AG09319 (cell line): ENCODE results near the gene BRME1.

Experiments used
- DNase-seq: peaks from one replicate; pipeline ENCODE4 v3.0.0-alpha.2; 2010; ENCODE audit warnings: low read depth; ENCODE audit errors: extremely low read depth
- TF ChIP-seq, protein P1 (sequence below): IDR thresholded peaks from 2 replicates; pipeline ENCODE4 v1.5.1; 2011; ENCODE audit warnings: low read depth, mild to moderate bottlenecking, inconsistent platforms, low read length, moderate library complexity

Gene BRME1

DNA sequence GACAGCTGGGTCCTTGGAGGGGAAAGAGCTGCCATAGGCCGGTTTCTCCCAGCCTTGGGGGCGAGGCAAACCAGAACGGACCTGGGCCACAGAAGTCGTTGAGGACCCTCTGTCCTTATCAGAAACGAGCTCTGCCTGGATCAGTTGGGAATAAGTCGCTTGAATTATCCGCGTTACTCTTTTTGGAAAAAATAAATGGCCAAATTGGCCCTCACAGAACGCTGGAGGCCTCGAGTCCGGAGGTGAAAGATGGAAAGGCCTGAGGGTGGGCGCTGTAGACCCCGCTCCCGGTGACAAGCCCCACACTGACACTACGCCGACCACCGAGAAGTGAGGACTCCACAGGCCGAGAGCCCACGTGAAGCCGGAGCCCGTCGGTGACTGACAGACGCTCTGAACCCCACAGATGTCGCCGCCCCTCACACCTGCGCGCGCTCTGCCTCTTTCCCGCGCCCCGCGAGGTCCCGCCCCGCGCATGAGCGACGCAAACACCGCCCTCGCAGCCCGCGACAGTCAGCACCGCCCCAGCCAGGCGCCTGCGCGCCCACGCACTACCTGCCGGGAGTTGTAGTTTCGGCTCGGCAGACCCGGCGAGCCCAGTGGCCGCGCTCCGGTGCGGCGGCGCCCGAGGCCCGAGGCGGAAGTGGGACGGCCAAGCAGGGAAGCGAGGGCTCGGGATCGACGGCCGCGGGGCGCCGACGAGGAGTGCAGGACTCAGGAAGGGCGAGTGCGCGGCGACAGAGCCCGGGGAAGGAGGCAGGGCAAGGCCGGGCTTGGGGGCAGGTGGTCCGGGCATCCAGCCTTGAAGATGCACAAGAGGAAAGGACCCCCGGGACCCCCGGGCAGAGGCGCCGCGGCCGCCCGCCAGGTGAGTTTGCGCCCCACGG lies at the start of gene BRME1, which contains the start of gene CC2D1A:
BRME1 (minus strand) TSS at position 484 of the 887 bp plus-strand sequence. CDS start 1,225 bp downstream, outside the sequence.
CC2D1A (plus strand) TSS at position 568 of the 887 bp plus-strand sequence; CDS start at position 809, 241 bp downstream.
- DNase-seq, result peak; percentile 37
- TF ChIP-seq, protein P1, sequence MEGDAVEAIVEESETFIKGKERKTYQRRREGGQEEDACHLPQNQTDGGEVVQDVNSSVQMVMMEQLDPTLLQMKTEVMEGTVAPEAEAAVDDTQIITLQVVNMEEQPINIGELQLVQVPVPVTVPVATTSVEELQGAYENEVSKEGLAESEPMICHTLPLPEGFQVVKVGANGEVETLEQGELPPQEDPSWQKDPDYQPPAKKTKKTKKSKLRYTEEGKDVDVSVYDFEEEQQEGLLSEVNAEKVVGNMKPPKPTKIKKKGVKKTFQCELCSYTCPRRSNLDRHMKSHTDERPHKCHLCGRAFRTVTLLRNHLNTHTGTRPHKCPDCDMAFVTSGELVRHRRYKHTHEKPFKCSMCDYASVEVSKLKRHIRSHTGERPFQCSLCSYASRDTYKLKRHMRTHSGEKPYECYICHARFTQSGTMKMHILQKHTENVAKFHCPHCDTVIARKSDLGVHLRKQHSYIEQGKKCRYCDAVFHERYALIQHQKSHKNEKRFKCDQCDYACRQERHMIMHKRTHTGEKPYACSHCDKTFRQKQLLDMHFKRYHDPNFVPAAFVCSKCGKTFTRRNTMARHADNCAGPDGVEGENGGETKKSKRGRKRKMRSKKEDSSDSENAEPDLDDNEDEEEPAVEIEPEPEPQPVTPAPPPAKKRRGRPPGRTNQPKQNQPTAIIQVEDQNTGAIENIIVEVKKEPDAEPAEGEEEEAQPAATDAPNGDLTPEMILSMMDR, result no peak

DNA sequence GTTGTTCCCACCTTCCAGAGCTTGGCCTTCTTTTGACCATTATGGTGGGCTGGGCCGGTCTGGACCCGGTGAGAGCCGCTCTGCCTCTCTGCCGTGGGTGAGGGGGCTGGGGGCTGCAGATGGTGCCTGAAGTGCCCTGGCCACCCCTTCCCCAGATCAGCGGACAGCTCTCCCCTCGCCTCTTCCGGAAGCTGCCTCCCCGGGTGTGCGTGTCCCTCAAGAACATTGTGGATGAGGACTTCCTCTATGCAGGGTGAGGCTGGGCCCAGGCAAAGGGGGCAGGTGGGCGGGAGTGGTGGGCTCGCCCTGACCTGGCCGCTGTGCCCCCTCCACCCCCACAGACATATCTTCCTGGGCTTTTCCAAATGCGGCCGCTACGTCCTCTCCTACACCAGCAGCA lies 48.3 kb upstream of the BRME1 start:
- TF ChIP-seq, protein P1, result no peak
- DNase-seq, result no peak

DNA sequence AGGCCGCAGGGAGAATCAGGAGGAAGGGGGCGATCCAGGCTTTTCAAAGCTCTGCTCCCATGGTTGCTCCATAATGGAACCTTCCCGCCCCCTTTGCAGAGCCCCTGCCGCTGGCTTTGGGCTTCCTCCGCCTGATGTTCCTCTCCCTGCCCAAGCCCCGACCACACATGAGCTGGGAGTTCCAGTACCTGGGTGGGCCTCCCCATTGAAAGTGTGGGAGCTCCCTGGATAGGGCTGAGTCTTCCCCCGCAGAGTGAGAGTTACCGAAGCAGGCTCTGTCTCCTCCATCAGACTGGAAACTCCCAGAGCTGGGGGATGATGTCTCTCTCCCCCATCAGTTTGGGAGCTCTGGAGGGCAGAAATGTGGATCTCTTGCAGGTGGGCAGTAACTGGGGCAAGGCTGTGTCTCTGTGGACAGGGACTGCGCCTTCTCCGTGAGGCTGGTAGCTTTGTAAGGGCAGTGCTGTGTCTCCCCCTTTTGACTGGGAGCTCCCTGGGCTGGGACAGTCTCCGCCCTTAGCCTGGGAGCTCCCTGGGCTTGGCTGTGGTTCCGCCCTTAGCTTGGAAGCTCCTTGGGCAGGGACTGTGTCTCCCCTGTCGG lies 47.1 kb upstream of the BRME1 start:
- TF ChIP-seq, protein P1, result peak; percentile 45
- peak; percentile 31 for DNase-seq

DNA sequence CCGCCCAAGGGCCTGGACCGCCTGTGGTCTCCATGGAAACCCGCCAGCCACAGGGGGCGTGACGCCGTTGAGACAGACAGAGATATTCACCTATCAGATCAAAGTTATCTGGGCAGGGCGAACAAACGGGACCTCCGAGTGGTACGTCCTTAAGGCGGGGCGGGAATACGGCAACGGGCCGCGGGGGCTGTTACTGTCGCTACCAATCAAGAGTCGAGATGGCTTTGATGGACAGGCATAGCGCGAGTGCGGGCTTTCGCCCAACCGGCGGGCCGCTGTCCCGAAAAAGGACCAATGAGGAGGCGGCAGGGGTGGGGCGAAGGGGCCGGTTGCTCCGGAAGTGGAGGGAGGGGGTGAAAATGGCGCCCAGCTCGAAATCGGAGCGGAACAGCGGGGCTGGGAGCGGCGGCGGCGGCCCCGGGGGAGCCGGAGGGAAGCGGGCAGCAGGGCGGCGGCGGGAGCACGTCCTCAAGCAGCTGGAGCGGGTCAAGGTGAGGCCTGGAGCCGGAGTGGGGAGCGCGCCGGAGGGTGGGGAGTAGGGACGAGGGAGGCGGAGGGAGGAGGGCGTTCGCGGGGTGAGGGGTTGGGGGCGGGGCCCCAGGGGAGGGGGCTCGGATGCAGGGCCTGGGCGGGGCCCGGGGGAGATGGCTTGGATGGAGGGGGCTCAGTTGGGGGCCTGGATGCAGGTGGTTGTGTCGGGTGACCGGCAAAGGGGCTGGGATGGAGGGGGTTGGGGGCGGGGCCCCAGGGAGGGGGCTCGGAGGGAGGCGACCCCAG lies 46.4 kb upstream of the BRME1 start, which contains the start of gene DCAF15:
DCAF15 (plus strand) TSS at position 356 of the 777 bp plus-strand sequence; CDS start at position 360, 4 bp downstream.
- TF ChIP-seq, protein P1, result no peak
- DNase-seq, result peak; percentile 100

DNA sequence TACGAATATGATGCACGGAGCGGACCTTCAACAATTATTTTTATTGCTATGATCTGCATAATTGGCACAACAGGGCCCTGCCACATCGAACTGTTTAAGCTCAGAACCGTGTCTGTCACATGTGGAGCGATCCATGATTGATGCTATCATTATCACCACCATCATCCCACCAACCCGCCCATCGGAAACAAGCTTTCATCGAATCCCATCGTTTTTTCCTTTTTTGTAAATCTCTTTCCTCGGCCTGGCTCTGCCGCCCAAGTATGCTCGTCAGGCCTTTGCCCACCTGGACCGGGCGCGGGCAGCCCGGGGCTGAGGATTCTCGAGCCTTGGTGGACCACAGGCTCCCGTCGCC lies 45.9 kb upstream of the BRME1 start:
- TF ChIP-seq, protein P1, result no peak
- DNase-seq, result no peak

DNA sequence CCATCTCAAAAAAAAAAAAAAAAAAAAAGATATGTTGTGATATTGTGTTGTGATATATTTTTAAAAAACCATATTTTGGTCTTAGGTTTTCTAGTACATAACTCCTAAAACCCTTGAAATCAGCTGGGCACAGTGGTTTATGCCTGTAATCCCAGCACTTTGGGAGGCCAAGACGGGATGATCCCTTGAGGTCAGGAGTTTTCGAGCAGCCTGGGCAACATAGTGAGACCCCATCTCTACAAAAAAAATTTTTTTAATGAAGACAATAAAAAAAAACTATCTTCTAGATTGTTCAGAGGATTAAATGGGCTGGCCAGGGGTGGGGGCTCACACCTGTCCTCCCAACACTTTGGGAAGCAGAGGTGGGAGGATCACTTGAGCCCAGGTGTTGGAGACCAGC lies 45.1 kb upstream of the BRME1 start:
- no peak for DNase-seq
- TF ChIP-seq, protein P1, result no peak
